KMS-11 (cell line): ENCODE results near the gene EPS8.

Source experiments
- H2AFZ ChIP-seq: fragments of 200-600 bp; sonication (generic); 2 replicates; pipeline ENCODE4 v1.6.1; 2016; ENCODE audit warnings: antibody characterized with exemption, mixed run types, low read depth
- H3K27ac ChIP-seq: fragments of 200-600 bp; sonication (generic); 2 replicates; pipeline ENCODE4 v1.6.1; 2016; ENCODE audit warnings: mild to moderate bottlenecking, mixed run types
- H3K27me3 ChIP-seq: fragments of 200-600 bp; sonication (generic); 2 replicates; pipeline ENCODE4 v1.6.1; 2017; ENCODE audit warnings: mild to moderate bottlenecking, low read depth, mixed run types, moderate library complexity; ENCODE audit not compliant: insufficient read depth
- H3K36me3 ChIP-seq: fragments of 200-600 bp; sonication (generic); 2 replicates; pipeline ENCODE4 v1.6.1; 2017; ENCODE audit warnings: mild to moderate bottlenecking, mixed run types; ENCODE audit not compliant: insufficient read depth
- H3K4me1 ChIP-seq: fragments of 200-600 bp; sonication (generic); 2 replicates; pipeline ENCODE4 v1.6.1; 2016; ENCODE audit warnings: mild to moderate bottlenecking, low read depth, mixed run types; ENCODE audit not compliant: poor library complexity, severe bottlenecking
- H3K4me2 ChIP-seq: fragments of 200-600 bp; sonication (generic); 2 replicates; pipeline ENCODE4 v1.7.0; 2016; ENCODE audit warnings: mild to moderate bottlenecking, mixed run types
- H3K4me3 ChIP-seq: fragments of 200-600 bp; sonication (generic); IDR thresholded peaks from 2 replicates; pipeline ENCODE4 v1.6.1; 2017; ENCODE audit warnings: low read depth, low read length, mixed read lengths; ENCODE audit not compliant: insufficient read depth
- H3K79me2 ChIP-seq: fragments of 200-600 bp; sonication (generic); 2 replicates; pipeline ENCODE4 v1.6.1; 2016; ENCODE audit warnings: low read depth, mixed run types; ENCODE audit not compliant: insufficient read depth
- H3K9ac ChIP-seq: fragments of 200-600 bp; sonication (generic); 2 replicates; pipeline ENCODE4 v1.6.1; 2016; ENCODE audit warnings: mild to moderate bottlenecking, mixed run types
- H4K20me1 ChIP-seq: fragments of 200-600 bp; sonication (generic); 2 replicates; pipeline ENCODE4 v1.6.1; 2016; ENCODE audit warnings: mild to moderate bottlenecking, mixed run types; ENCODE audit not compliant: insufficient read depth
- TF ChIP-seq, protein P1 (sequence below): fragments of 200-600 bp; sonication (generic); conservative IDR thresholded peaks from 2 replicates; pipeline ENCODE4 v1.6.1; 2017; ENCODE audit warnings: low read depth, mild to moderate bottlenecking, antibody characterized with exemption, low read length, moderate library complexity, mixed read lengths

Gene EPS8

GRCh38 chr12:15580431-15580830 is 208.8 kb downstream of the EPS8 start:
- H4K20me1 ChIP-seq: no peaks in the 10 kb centered on the region
- H3K27me3 ChIP-seq: no peaks in the 10 kb centered on the region
- H2AFZ ChIP-seq: no peak overlapping the region
- no peak overlapping the region for H3K9ac ChIP-seq
- H3K4me2 ChIP-seq: no peak overlapping the region
- no peaks in the 10 kb centered on the region for H3K4me1 ChIP-seq
- no peaks in the 10 kb centered on the region for H3K79me2 ChIP-seq
- H3K4me3 ChIP-seq: no peak overlapping the region
- TF ChIP-seq, protein P1, sequence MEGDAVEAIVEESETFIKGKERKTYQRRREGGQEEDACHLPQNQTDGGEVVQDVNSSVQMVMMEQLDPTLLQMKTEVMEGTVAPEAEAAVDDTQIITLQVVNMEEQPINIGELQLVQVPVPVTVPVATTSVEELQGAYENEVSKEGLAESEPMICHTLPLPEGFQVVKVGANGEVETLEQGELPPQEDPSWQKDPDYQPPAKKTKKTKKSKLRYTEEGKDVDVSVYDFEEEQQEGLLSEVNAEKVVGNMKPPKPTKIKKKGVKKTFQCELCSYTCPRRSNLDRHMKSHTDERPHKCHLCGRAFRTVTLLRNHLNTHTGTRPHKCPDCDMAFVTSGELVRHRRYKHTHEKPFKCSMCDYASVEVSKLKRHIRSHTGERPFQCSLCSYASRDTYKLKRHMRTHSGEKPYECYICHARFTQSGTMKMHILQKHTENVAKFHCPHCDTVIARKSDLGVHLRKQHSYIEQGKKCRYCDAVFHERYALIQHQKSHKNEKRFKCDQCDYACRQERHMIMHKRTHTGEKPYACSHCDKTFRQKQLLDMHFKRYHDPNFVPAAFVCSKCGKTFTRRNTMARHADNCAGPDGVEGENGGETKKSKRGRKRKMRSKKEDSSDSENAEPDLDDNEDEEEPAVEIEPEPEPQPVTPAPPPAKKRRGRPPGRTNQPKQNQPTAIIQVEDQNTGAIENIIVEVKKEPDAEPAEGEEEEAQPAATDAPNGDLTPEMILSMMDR: no peak
- no peak overlapping the region for H3K27ac ChIP-seq
- H3K36me3 ChIP-seq: no peaks in the 10 kb centered on the region

GRCh38 chr12:15575671-15576541 is 213.3 kb downstream of the EPS8 start:
- H3K9ac ChIP-seq: no peak overlapping the region
- H4K20me1 ChIP-seq: no peaks in the 10 kb centered on the region
- H3K27ac ChIP-seq: no peak overlapping the region
- no peak overlapping the region for H2AFZ ChIP-seq
- H3K4me1 ChIP-seq: peaks cover 5% of the 10 kb centered on the region
- H3K4me3 ChIP-seq: no peak overlapping the region
- H3K27me3 ChIP-seq: no peaks in the 10 kb centered on the region
- H3K36me3 ChIP-seq: no peaks in the 10 kb centered on the region
- no peaks in the 10 kb centered on the region for H3K79me2 ChIP-seq
- no peak overlapping the region for H3K4me2 ChIP-seq
- TF ChIP-seq, protein P1: no peak

- TF ChIP-seq, protein P1: no peak
- no peaks in the 10 kb centered on the region for H3K36me3 ChIP-seq
- no peak overlapping the region for H3K9ac ChIP-seq
- H3K27me3 ChIP-seq: no peaks in the 10 kb centered on the region
- H3K4me2 ChIP-seq: no peak overlapping the region
- no peak overlapping the region for H2AFZ ChIP-seq
- H3K4me1 ChIP-seq: peaks cover 12% of the 10 kb centered on the region
- H4K20me1 ChIP-seq: no peaks in the 10 kb centered on the region
- H3K79me2 ChIP-seq: no peaks in the 10 kb centered on the region
- no peak overlapping the region for H3K4me3 ChIP-seq
- no peak overlapping the region for H3K27ac ChIP-seq
These were observed 214.8 kb downstream of the EPS8 start for GRCh38 chr12:15574353-15574752.
